ENCODE measurements around the gene CDH4.

The CDH4 gene

DNA sequence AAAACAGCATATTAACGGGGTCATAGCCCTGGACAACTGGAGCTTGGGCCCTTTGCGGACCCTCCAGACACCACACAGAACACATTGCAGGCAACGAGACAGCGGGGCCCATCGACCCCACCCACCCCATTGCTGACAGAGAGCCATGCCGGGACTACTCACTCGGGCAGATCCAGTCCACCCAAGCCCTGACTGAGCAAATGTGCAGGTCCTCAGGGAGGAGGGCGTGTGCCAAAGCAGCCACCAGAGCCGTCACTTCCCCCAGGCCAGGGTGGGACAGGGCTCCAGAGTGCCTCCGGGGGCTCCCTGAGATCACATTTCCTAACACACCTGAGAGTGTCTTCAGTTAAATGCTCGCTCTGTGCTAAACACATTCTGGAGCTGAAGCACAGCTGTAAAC lies 114.9 kb downstream of the CDH4 start:
- no peak for DNase-seq

DNA sequence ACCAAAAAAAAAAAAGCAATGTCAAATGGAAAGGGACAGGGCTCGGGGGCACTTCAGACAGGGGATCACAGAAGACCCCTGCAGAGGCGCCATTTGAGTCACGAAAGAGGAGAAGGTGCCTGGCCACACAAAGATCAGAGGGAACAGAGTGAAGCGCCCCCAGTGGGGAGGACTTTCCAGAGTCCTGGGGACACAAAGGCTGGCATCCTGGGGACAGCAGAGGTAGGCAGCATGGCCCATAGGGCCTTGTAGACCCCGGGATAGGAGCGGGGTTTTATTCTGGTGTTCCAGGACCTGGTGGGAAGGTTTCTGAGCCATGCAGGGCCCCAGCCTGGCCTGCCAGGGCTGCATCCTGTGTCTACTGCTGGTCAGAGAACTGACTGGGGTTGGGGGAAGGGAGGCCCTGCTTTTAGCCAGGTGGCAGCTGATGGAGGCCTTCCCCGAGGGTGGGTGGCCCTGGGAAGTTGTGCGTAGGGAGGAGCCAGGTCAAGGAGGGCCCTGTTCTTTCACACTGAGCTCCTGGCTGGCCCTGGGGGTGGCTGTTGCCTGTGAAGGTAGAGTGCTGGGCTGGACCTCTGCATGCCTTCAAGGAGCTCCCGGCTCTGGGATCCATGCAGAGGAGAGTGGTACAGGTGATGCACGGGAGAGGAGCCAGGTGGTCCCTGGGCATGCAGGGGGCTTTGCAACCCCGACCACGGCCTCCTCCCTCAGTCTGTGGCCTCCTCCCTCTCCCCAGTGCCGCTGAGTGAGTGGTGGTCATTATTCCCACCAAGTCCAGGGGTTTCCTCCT lies 117.9 kb downstream of the CDH4 start:
- DNase-seq, result no peak

DNA sequence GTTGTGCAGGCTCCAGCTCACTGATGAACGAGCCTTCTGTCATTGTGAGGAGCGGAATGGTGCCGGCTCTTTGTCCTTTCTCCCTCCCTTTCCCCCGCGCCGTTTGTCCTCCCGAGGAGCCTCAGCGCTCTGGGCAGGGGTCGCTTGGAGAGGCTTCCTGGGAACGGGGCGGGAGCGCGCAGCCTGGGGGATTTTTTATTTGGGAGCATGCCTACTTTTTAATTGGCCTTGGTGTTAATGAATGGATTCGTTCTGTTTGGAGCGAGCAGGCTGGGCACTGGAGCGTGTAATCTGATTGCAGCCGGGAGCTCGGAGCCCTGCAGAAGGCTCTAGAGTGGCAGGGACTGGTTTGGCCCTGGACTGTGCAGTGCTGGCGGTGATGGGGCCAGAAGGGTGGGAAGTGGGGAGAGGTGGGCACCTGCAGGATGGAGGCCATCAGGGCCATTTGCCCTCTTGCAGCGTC lies 118.8 kb downstream of the CDH4 start:
- no peak for DNase-seq

GRCh38 chr20:61371501-61372136 lies 119.6 kb downstream of the CDH4 start:
- no peak for DNase-seq

- no peak for DNase-seq
Measured at GRCh38 chr20:61372137-61373054, 120.3 kb downstream of the CDH4 start.

DNA sequence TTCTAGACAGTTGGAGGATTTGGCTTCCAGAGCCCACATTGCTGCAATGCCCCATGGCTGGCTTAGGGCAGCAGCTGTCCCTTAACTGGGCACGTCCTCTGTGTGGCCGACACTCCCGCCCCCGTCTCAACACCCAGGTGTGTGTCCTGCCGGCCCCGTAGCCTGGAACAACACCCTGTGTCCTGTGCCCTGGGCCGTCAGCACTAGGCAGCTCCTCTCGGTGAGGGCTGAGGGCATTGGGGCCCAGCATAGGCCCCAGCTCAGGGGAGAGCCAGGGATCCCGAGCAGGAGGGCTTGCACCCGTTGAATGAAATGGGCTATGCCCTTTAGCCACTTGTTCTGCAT lies 121.0 kb downstream of the CDH4 start:
- no peak for DNase-seq

GRCh38 chr20:61373956-61374545 lies 122.0 kb downstream of the CDH4 start:
- no peak for DNase-seq

DNA sequence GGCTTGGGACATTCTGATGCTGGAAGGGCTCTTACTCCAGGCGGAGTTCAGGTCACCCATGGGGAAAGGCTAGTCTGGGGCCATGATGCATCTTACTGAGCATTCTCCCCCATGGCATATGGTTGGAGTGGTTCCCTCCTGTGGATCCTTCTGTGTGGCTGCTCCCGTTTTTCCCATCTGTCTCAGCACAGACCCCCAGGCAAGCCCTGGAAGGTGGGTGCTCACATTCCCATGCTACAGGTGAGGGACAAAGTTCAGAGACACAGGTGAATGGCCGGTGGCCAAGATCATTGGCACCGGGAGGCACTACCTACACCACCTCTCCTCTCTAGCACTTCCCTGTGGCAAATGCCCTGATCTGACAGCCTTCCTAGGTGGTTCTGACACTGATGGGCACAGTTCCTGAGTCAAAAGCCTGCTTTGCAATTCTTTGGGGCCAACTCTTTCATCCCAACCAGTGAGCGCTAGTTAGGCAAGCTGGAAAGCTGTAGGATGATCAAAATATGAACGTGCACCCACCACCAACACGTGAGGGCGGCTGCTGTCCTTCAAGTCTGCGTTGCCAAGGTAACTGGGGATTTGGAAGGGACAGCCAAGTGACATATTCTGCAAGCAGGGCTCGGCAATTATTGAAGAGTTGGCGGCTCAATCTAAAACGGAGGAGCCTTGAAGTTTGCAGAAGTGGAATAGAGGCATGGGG lies 124.6 kb downstream of the CDH4 start:
- no peak for DNase-seq

DNA sequence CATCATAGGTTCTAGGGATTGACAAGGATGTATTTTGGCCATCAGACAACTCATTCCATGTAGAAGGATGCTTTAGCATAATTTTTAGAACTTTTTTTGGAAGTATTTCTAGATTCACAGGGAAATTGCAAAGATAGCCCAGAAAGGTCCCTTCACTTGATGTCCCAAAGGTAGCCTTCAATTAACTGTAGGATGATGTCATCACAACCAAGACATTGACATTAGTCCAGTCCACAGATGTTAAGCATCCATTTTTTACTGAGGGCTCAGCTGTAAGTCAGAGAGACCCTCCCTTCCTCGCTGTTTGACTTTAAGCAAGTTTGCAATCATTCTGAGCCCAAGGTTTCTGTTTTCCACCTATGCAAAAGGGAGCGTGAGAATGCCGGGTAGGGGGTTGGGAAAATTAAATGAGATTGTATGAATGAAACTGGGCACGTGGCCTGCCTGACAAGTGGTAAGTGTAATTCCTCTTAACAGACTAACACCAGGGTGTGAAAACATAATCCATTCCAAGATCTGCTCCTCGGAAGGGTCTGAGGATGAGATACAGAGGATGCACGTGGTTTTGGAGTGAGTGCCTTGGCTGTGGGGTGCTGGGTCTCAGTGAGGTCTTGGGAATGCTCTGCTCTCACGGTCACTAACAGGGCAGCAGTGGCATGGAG lies 126.8 kb downstream of the CDH4 start:
- DNase-seq, result no peak

GRCh38 chr20:61379898-61380544 lies 128.0 kb downstream of the CDH4 start:
- DNase-seq, result no peak

GRCh38 chr20:61380545-61380915 lies 128.5 kb downstream of the CDH4 start:
- DNase-seq, result no peak

- no peak for DNase-seq
Measured at GRCh38 chr20:61382194-61382593, 130.1 kb downstream of the CDH4 start.

DNA sequence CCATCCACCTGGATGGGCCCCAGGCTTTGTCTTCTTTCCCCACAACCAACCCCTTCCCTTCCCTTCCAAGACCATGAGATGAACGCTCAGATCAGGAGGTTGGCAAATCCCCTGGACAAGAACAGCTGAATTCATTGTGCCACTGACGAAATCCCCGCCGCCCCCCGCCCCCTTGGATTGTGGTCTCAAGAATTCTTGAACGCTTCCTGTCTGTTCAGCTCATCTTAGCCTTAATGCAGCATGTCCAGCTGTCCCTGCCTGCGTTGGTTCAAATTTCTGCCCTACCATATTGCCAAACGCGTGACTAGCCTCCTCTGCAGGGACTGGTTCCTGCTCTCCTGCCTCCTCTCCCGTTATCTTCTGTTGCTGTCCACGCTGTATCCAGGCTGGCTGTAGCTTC lies 133.2 kb downstream of the CDH4 start:
- no peak for DNase-seq

- DNase-seq, result no peak
Measured at GRCh38 chr20:61385731-61386130, 133.7 kb downstream of the CDH4 start.

GRCh38 chr20:61387204-61387953 lies 135.3 kb downstream of the CDH4 start:
- no peak for DNase-seq

DNA sequence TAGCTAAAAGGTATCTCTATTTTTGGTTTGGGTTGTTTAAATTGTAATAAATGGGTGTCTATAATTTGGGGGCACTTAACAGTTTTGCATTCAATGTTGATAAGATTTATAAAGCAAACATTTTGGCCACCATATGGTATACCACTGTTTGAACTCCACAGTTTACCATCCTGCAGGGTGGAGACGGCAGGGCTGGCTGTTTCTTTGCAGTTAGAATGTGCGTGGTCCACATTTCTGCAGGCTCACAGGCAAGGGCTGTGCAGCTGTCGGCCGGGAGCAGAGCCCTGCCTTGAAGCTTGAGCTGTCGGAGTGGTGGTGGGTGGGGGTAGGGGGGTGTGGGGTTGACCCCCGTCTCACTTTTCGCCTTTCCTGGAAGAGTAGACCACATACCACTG lies 135.9 kb downstream of the CDH4 start:
- no peak for DNase-seq

- no peak for DNase-seq
Measured at GRCh38 chr20:61389077-61389476, 137.0 kb downstream of the CDH4 start.

DNA sequence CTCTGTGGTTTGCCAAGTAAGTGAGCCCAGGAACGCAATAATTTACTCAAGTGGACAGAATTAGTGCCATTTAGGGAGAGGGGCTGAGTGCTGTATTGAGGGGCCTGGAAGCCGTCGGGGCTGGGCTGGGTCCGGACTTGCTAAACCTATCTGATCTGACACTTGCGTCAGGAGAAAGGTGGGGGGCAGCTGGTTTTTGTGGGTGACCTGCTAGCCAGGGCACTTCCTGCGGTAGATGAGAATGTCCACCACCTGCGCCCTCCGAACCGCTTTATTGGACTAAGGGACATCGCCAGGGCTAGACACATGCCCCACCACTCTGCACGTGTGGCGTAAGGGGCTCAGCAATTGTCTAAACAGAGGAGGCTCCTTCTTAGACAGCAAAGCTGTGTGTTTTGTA lies 139.1 kb downstream of the CDH4 start:
- DNase-seq, result no peak

- no peak for DNase-seq
Measured at GRCh38 chr20:61391812-61392520, 139.9 kb downstream of the CDH4 start.

Measured in KG1 (cell line).